ENCODE data around the gene TRMU. TPM values are rescaled to one million over a fixed set of nuclear protein-coding genes. Genes with fewer than 3 reads are reported as not detected.

TRMU gene
- total and polyA plus RNA-seq, 2 of the 8 experiments (the other 6 are each of a cell fraction or from before 2014, with no cell fraction given), result 43.4 to 70.6 TPM

GRCh38 chr22:46350646-46351045, 15.1 kb downstream of the TRMU start (continued):
- TF ChIP-seq KDM4A (IDR thresholded peaks at IDR 0.05; ENCODE audit: low read depth, low read length, severe bottlenecking) (no peak), RFX5 (IDR thresholded peaks at IDR 0.05; ENCODE audit: borderline replicate concordance, low read depth, low read length) (no peak), JUND (IDR thresholded peaks at IDR 0.05; ENCODE audit: low read length) (no peak), EP300 (IDR thresholded peaks at IDR 0.05; ENCODE audit: borderline replicate concordance in 1 of 2, low read depth in 2 of 2, low read length in 2 of 2) (no peak), TAF1 (IDR thresholded peaks at IDR 0.05; ENCODE audit: low read depth, low read length) (no peak), ZNF274 (IDR thresholded peaks at IDR 0.05; ENCODE audit: borderline replicate concordance, extremely low read depth, low read length) (no peak), SUZ12 (IDR thresholded peaks at IDR 0.05; ENCODE audit: low read length) (no peak)
- TF ChIP-seq, protein P1, sequence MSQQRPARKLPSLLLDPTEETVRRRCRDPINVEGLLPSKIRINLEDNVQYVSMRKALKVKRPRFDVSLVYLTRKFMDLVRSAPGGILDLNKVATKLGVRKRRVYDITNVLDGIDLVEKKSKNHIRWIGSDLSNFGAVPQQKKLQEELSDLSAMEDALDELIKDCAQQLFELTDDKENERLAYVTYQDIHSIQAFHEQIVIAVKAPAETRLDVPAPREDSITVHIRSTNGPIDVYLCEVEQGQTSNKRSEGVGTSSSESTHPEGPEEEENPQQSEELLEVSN (IDR thresholded peaks at IDR 0.05), result no peak
